ENCODE results near the gene EIF4EBP2.

DNA sequence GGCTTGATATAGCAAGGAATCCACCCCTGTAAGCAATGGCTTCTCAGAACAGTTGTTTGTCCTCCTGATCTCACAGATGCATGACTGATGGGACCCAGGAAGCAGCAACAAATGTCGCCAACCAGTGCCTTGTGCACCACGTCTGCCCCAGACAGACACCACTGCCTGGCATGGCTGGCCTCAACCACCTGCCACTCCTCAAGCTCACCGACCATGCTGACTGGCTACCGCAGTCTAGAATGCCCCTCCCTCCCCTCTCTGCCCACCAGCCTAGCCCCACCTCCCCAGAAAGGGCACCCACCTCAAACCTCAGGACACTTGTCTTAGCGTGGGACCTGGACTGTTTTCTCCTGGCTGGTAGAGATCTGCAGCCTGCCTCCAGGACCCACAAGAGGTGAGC is 45.5 kb upstream of the EIF4EBP2 start:
- TF ChIP-seq, protein P1, sequence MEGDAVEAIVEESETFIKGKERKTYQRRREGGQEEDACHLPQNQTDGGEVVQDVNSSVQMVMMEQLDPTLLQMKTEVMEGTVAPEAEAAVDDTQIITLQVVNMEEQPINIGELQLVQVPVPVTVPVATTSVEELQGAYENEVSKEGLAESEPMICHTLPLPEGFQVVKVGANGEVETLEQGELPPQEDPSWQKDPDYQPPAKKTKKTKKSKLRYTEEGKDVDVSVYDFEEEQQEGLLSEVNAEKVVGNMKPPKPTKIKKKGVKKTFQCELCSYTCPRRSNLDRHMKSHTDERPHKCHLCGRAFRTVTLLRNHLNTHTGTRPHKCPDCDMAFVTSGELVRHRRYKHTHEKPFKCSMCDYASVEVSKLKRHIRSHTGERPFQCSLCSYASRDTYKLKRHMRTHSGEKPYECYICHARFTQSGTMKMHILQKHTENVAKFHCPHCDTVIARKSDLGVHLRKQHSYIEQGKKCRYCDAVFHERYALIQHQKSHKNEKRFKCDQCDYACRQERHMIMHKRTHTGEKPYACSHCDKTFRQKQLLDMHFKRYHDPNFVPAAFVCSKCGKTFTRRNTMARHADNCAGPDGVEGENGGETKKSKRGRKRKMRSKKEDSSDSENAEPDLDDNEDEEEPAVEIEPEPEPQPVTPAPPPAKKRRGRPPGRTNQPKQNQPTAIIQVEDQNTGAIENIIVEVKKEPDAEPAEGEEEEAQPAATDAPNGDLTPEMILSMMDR (IDR thresholded peaks at IDR 0.05; ENCODE audit: low read depth, low read length, missing input control): no peak
- TF ChIP-seq YY1 (IDR thresholded peaks at IDR 0.05) (no peak), TAF1 (conservative IDR thresholded peaks at IDR 0.05) (no peak), NR2F2 (IDR thresholded peaks at IDR 0.05) (no peak), FOXA2 (IDR thresholded peaks at IDR 0.05) (no peak)
- TF ChIP-seq, protein P2, sequence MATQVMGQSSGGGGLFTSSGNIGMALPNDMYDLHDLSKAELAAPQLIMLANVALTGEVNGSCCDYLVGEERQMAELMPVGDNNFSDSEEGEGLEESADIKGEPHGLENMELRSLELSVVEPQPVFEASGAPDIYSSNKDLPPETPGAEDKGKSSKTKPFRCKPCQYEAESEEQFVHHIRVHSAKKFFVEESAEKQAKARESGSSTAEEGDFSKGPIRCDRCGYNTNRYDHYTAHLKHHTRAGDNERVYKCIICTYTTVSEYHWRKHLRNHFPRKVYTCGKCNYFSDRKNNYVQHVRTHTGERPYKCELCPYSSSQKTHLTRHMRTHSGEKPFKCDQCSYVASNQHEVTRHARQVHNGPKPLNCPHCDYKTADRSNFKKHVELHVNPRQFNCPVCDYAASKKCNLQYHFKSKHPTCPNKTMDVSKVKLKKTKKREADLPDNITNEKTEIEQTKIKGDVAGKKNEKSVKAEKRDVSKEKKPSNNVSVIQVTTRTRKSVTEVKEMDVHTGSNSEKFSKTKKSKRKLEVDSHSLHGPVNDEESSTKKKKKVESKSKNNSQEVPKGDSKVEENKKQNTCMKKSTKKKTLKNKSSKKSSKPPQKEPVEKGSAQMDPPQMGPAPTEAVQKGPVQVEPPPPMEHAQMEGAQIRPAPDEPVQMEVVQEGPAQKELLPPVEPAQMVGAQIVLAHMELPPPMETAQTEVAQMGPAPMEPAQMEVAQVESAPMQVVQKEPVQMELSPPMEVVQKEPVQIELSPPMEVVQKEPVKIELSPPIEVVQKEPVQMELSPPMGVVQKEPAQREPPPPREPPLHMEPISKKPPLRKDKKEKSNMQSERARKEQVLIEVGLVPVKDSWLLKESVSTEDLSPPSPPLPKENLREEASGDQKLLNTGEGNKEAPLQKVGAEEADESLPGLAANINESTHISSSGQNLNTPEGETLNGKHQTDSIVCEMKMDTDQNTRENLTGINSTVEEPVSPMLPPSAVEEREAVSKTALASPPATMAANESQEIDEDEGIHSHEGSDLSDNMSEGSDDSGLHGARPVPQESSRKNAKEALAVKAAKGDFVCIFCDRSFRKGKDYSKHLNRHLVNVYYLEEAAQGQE (IDR thresholded peaks at IDR 0.05): no peak
